ENCODE results near the gene ARHGAP19. TPM values are rescaled to one million over a fixed set of nuclear protein-coding genes. Genes with fewer than 3 reads are reported as not detected.

ARHGAP19 gene
- total and polyA plus RNA-seq, 2 experiments from 2014 or later, result 2.7 to 8.7 TPM

- Histone ChIP-seq H3K9me3 (ENCODE audit: low read depth) (no peaks in the 10 kb centered on the region), H3K27me3 (no peaks in the 10 kb centered on the region), H3K27ac (peak overlapping the region; percentile 94), H3K9me2 (replicated peaks; ENCODE audit: insufficient read depth) (no peaks in the 10 kb centered on the region), H3K4me2 (peak overlapping the region; percentile 91), H3K36me3 (replicated peaks; ENCODE audit: insufficient read depth, low read depth) (no peaks in the 10 kb centered on the region), H4K20me1 (ENCODE audit: insufficient read depth, poor library complexity, severe bottlenecking) (no peaks in the 10 kb centered on the region), H3K4me3 (peak overlapping the region; percentile 45), H3K79me2 (peaks cover 45% of the 10 kb centered on the region), H2AFZ (peak overlapping the region; percentile 61), H3K4me1 (ENCODE audit: insufficient read depth) (peaks cover 49% of the 10 kb centered on the region)
- WGBS (ENCODE audit: low lambda C conversion rate, missing lambda C conversion rate), result 5% methylated on average over 18 of the region's 18 CpGs
- no peak for TF ChIP-seq EZH2phosphoT487 (IDR thresholded peaks at IDR 0.05; ENCODE audit: low read depth, severe bottlenecking, unreplicated experiment)
- TF ChIP-seq CTCF (IDR thresholded peaks at IDR 0.05; ENCODE audit: poor library complexity), result peak; percentile 41
- peak; percentile 82 for DNase-seq (ENCODE audit: low spot score)
Observed at GRCh38 chr10:97332591-97333350, 40.3 kb upstream of the ARHGAP19 start.

- no peaks in the 10 kb centered on the region for H3K36me3 ChIP-seq (replicated peaks; ENCODE audit: insufficient read depth, low read depth)
- H3K79me2 ChIP-seq, result peaks cover 45% of the 10 kb centered on the region
- peaks cover 36% of the 10 kb centered on the region for H3K4me1 ChIP-seq (ENCODE audit: insufficient read depth)
- DNase-seq (ENCODE audit: low spot score), result no peak
- H3K9me3 ChIP-seq (ENCODE audit: low read depth), result no peaks in the 10 kb centered on the region
- WGBS (ENCODE audit: low lambda C conversion rate, missing lambda C conversion rate), result 63% methylated on average over 6 of the region's 6 CpGs
- TF ChIP-seq EZH2phosphoT487 (IDR thresholded peaks at IDR 0.05; ENCODE audit: low read depth, severe bottlenecking, unreplicated experiment) (no peak), CTCF (IDR thresholded peaks at IDR 0.05; ENCODE audit: poor library complexity) (no peak), EZH2 (IDR thresholded peaks at IDR 0.05; ENCODE audit: borderline replicate concordance) (no peak)
- H3K4me3 ChIP-seq, result no peak overlapping the region
- H3K4me2 ChIP-seq, result peak overlapping the region; percentile 91
- H3K27me3 ChIP-seq, result no peaks in the 10 kb centered on the region
- no peaks in the 10 kb centered on the region for H4K20me1 ChIP-seq (ENCODE audit: insufficient read depth, poor library complexity, severe bottlenecking)
- no peak overlapping the region for H2AFZ ChIP-seq
- H3K9me2 ChIP-seq (replicated peaks; ENCODE audit: insufficient read depth), result no peaks in the 10 kb centered on the region
- peak overlapping the region; percentile 94 for H3K27ac ChIP-seq
Observed at GRCh38 chr10:97331153-97331703, 38.8 kb upstream of the ARHGAP19 start.

GRCh38 chr10:97329766-97330165, 37.3 kb upstream of the ARHGAP19 start:
- peak overlapping the region; percentile 72 for H3K27ac ChIP-seq
- H3K4me3 ChIP-seq, result no peak overlapping the region

More at GRCh38 chr10:97329766-97330165, 37.3 kb upstream of the ARHGAP19 start:
- Histone ChIP-seq H3K4me2 (peak overlapping the region; percentile 51), H2AFZ (no peak overlapping the region), H4K20me1 (ENCODE audit: insufficient read depth, poor library complexity, severe bottlenecking) (no peaks in the 10 kb centered on the region), H3K79me2 (peaks cover 45% of the 10 kb centered on the region), H3K9me2 (replicated peaks; ENCODE audit: insufficient read depth) (no peaks in the 10 kb centered on the region), H3K27me3 (no peaks in the 10 kb centered on the region), H3K36me3 (replicated peaks; ENCODE audit: insufficient read depth, low read depth) (no peaks in the 10 kb centered on the region), H3K4me1 (ENCODE audit: insufficient read depth) (peaks cover 33% of the 10 kb centered on the region), H3K9me3 (ENCODE audit: low read depth) (no peaks in the 10 kb centered on the region)
- no peak for TF ChIP-seq CTCF (IDR thresholded peaks at IDR 0.05; ENCODE audit: poor library complexity)
- TF ChIP-seq EZH2phosphoT487 (IDR thresholded peaks at IDR 0.05; ENCODE audit: low read depth, severe bottlenecking, unreplicated experiment), result no peak
- DNase-seq (ENCODE audit: low spot score), result no peak
- WGBS (ENCODE audit: low lambda C conversion rate, missing lambda C conversion rate), result 92% methylated on average over 5 of the region's 5 CpGs
